Keratinocyte (primary cell): ENCODE data around the gene RBL1. TPM values are rescaled to one million over a fixed set of nuclear protein-coding genes. Genes with fewer than 3 reads are reported as not detected.

ENCODE experiments used
- DNase-seq: peaks from one replicate; pipeline ENCODE4 v3.0.0-alpha.2; 2011; ENCODE audit warnings: low read depth, missing footprints, low spot score
- FAIRE-seq: peaks from 2 replicates; lab custom pipeline; 2011; peaks lifted over from hg19 to GRCh38; lab: Jason Lieb, UNC
- H2AFZ ChIP-seq: 2 replicates; pipeline ENCODE4 v1.6.0; 2012; ENCODE audit warnings: low read length, control low read depth, inconsistent platforms; ENCODE audit not compliant: control insufficient read depth
- H3K27ac ChIP-seq: 2 replicates; pipeline ENCODE4 v1.5.1; 2011; ENCODE audit warnings: low read length; ENCODE audit not compliant: control insufficient read depth, insufficient read depth
- H3K27me3 ChIP-seq: 3 replicates; pipeline ENCODE4 v1.6.0; 2011; ENCODE audit warnings: low read length; ENCODE audit not compliant: control insufficient read depth, insufficient read depth; ENCODE audit errors: extremely low read depth
- H3K36me3 ChIP-seq, 2 experiments: 2 replicates in 1 of 2; 3 replicates in 1 of 2; pipeline ENCODE4 v1.5.1; 2011; ENCODE audit warnings: low read length in 2 of 2, mild to moderate bottlenecking in 1 of 2; ENCODE audit not compliant: control insufficient read depth in 2 of 2, insufficient read depth in 2 of 2; ENCODE audit errors: extremely low read depth in 1 of 2
- H3K4me1 ChIP-seq: 3 replicates; pipeline ENCODE4 v1.5.1; 2011; ENCODE audit warnings: low read length; ENCODE audit not compliant: control insufficient read depth, insufficient read depth; ENCODE audit errors: extremely low read depth
- H3K4me2 ChIP-seq: 3 replicates; pipeline ENCODE4 v1.6.0; 2011; ENCODE audit warnings: low read depth, low read length; ENCODE audit not compliant: control insufficient read depth, insufficient read depth; ENCODE audit errors: extremely low read depth
- H3K4me3 ChIP-seq, 3 experiments: fragments of 200-600 bp in 1 of 3; sonication (generic) in 1 of 3; 2 replicates in 2 of 3; 3 replicates in 1 of 3; pipeline ENCODE4 v1.5.1; 2011 to 2016; ENCODE audit warnings: low read length in 3 of 3, mild to moderate bottlenecking in 3 of 3, control low read depth in 2 of 3, inconsistent platforms in 1 of 3, low read depth in 1 of 3, mixed read lengths in 1 of 3, mixed run types in 1 of 3, moderate library complexity in 1 of 3; ENCODE audit not compliant: control insufficient read depth in 2 of 3, insufficient read depth in 2 of 3; ENCODE audit errors: extremely low read depth in 1 of 3
- H3K79me2 ChIP-seq: 2 replicates; pipeline ENCODE4 v1.6.0; 2012; ENCODE audit warnings: low read length; ENCODE audit not compliant: control insufficient read depth, insufficient read depth
- H3K9ac ChIP-seq: 3 replicates; pipeline ENCODE4 v1.6.0; 2011; ENCODE audit warnings: low read length; ENCODE audit not compliant: control insufficient read depth, insufficient read depth; ENCODE audit errors: extremely low read depth
- H3K9me1 ChIP-seq: 3 replicates; pipeline ENCODE4 v1.6.0; 2011; ENCODE audit warnings: low read length; ENCODE audit not compliant: control insufficient read depth, insufficient read depth; ENCODE audit errors: extremely low read depth
- H3K9me3 ChIP-seq: 2 replicates; pipeline ENCODE4 v1.5.1; 2012; ENCODE audit warnings: low read depth, low read length; ENCODE audit not compliant: control insufficient read depth
- H4K20me1 ChIP-seq: 3 replicates; pipeline ENCODE4 v1.6.0; 2011; ENCODE audit warnings: low read length; ENCODE audit not compliant: control insufficient read depth, insufficient read depth; ENCODE audit errors: extremely low read depth
- CTCF ChIP-seq, 3 experiments: IDR thresholded peaks in 1 of 3; conservative IDR thresholded peaks in 1 of 3; optimal IDR thresholded peaks in 1 of 3; 2 replicates in 2 of 3; 3 replicates in 1 of 3; pipeline versions ENCODE3 to v1.5.1; 2011; ENCODE audit warnings: low read length in 3 of 3, mild to moderate bottlenecking in 3 of 3, moderate library complexity in 2 of 3, control low read depth in 1 of 3, inconsistent platforms in 1 of 3; ENCODE audit not compliant: insufficient read depth in 2 of 3; ENCODE audit errors: extremely low read depth in 1 of 3
- EZH2 ChIP-seq: IDR thresholded peaks from one replicate; pipeline ENCODE4 v1.6.1; 2012; ENCODE audit warnings: inconsistent platforms, mild to moderate bottlenecking, low read length, moderate library complexity
- dilution Hi-C: fragments of 300-500 bp; cut with MboI; formaldehyde crosslinking; loops from one replicate; pipeline ENCODE4 v1.7.0; 2020; ENCODE audit warnings: low sequenced_read_pairs; ENCODE audit not compliant: extremely low pct_ligation_motif_present
- polyA plus RNA-seq, 5 experiments: library from polyadenylated mRNA; depleted of rRNA in 3 of 5; stranded (reverse) in 3 of 5; stranded (forward) in 1 of 5; unstranded in 1 of 5; fragments of >200 nt; gene quantifications; 1 replicate in 1 of 5; 2 replicates in 3 of 5; 3 replicates in 1 of 5; pipeline versions ENCODE4 v1.2.1 to v1.2.3, GENCODE V29; 2011 to 2012; ENCODE audit warnings: missing spikeins in 2 of 5, low read depth in 1 of 5, low replicate concordance in 1 of 5

RBL1 gene
- polyA plus RNA-seq, 1 donor (not counting 4 experiments of a cell fraction or from before 2014, with no cell fraction given): 4.5 TPM

DNA sequence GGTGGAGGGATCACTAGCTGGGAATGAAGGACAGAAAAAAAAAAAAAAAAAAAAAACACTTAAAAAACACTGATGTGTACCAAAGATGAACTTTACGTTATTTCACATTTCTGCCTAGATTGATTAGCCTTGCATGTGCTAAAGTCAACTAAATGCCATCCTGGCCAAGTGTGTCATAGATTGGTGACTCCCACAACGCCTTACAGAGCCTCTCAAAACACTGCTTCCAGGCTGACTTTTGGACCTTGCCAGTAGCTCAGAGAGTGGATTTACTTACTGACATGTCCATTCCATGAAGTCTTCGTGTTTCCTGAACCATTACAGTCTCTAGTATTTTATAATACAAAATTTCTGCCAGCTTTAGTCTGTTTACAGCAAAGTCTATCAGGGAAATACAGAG is 40.5 kb downstream of the RBL1 start:
- no peak overlapping the region for H3K27ac ChIP-seq
- no peaks in the 10 kb centered on the region for H3K79me2 ChIP-seq
- FAIRE-seq (no peak), DNase-seq (no peak)
- no peaks in the 10 kb centered on the region for H3K9me3 ChIP-seq
- H2AFZ ChIP-seq: no peak overlapping the region
- dilution Hi-C loops: no loop called here
- H3K4me1 ChIP-seq: no peaks in the 10 kb centered on the region
- TF ChIP-seq CTCF (optimal IDR thresholded peaks at IDR 0.05 in 1 of 3, IDR thresholded peaks at IDR 0.05 in 1 of 3, conservative IDR thresholded peaks at IDR 0.05 in 1 of 3; ENCODE audit: extremely low read depth in 1 of 3, insufficient read depth in 2 of 3, low read length in 3 of 3) (no peak), EZH2 (no peak)
- H3K9ac ChIP-seq: no peak overlapping the region
- no peak overlapping the region for H3K4me3 ChIP-seq
- peaks cover 0 to 5% of the 10 kb centered on the region in 2 experiments for H3K36me3 ChIP-seq
- no peak overlapping the region for H3K4me2 ChIP-seq
- no peaks in the 10 kb centered on the region for H4K20me1 ChIP-seq
- H3K9me1 ChIP-seq: no peaks in the 10 kb centered on the region
- H3K27me3 ChIP-seq: no peaks in the 10 kb centered on the region

- Histone ChIP-seq H3K9me1 (no peaks in the 10 kb centered on the region), H3K36me3 (peaks cover 0 to 5% of the 10 kb centered on the region in 2 experiments), H3K27me3 (no peaks in the 10 kb centered on the region), H3K4me1 (no peaks in the 10 kb centered on the region), H3K9me3 (no peaks in the 10 kb centered on the region), H3K27ac (no peak overlapping the region), H3K79me2 (no peaks in the 10 kb centered on the region), H4K20me1 (no peaks in the 10 kb centered on the region), H3K9ac (no peak overlapping the region), H2AFZ (no peak overlapping the region), H3K4me2 (no peak overlapping the region), H3K4me3 (no peak overlapping the region)
- TF ChIP-seq EZH2 (no peak), CTCF (optimal IDR thresholded peaks at IDR 0.05 in 1 of 3, IDR thresholded peaks at IDR 0.05 in 1 of 3, conservative IDR thresholded peaks at IDR 0.05 in 1 of 3; ENCODE audit: extremely low read depth in 1 of 3, insufficient read depth in 2 of 3, low read length in 3 of 3) (no peak)
- FAIRE-seq (no peak), DNase-seq (no peak)
- dilution Hi-C loops: no loop called here
These were observed 42.4 kb downstream of the RBL1 start for GRCh38 chr20:37053230-37053950.
